Skeletal muscle cell (primary cell): ENCODE data around the gene PIGZ.

Source experiments
- DNase-seq: peaks from one replicate; pipeline ENCODE4 v3.0.0-alpha.2; 2010; ENCODE audit warnings: low read depth
- H3K4me3 ChIP-seq: 2 replicates; pipeline ENCODE4 v1.5.1; 2011; ENCODE audit warnings: low read depth, mild to moderate bottlenecking, control low read depth, low read length, moderate library complexity

PIGZ gene

GRCh38 chr3:196931828-196932587 is 36.6 kb downstream of the PIGZ start:
- no peak overlapping the region for H3K4me3 ChIP-seq
- no peak for DNase-seq

DNA sequence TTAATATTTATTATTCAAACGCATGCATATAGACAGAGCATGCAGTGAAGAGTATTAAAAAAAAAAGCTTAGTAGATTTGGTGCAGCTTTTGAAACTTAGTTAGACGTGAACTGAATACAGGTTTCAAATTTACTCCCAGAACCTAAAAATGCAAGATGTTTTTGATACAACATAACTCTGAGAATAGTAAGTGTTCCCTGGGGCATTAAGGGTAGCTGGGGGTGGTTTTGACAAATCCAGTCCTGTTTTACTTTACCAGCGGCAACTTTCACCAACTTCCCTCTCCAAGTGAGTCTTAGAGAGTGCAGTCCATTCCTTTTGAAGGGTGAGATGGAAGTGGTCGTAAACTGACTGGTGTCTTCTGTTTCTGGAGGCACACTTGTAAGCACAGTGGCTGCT is 37.5 kb downstream of the PIGZ start:
- DNase-seq: no peak
- no peak overlapping the region for H3K4me3 ChIP-seq

GRCh38 chr3:196927571-196928453 is 40.8 kb downstream of the PIGZ start:
- DNase-seq: no peak

GRCh38 chr3:196920733-196921132 is 47.9 kb downstream of the PIGZ start:
- no peak for DNase-seq
- no peak overlapping the region for H3K4me3 ChIP-seq

More at GRCh38 chr3:196927571-196928453, 40.8 kb downstream of the PIGZ start:
- H3K4me3 ChIP-seq: no peak overlapping the region

GRCh38 chr3:196918968-196919367 is 49.7 kb downstream of the PIGZ start:
- H3K4me3 ChIP-seq: no peak overlapping the region
- no peak for DNase-seq

GRCh38 chr3:196916995-196917394 is 51.6 kb downstream of the PIGZ start:
- DNase-seq: no peak
- no peak overlapping the region for H3K4me3 ChIP-seq

DNA sequence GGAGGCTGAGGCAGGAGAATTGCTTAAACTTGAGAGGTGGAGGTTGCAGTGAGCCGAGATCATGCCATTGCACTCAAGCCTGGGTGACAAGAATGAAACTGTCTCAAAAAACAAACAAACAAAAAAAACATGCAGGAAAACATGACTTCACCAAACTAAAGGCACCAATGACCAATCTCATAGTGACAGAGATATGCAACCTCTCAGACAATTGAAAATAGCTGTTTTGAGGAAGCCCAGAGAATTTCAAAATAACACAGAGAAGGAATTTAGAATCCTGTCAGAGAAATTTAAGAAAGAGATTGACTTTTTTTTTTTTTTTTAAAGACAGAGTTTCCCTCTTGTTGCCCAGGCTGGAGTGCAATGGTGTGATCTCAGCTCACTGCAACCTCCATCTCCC is 52.4 kb downstream of the PIGZ start:
- no peak for DNase-seq
- H3K4me3 ChIP-seq: no peak overlapping the region

- DNase-seq: no peak
- H3K4me3 ChIP-seq: no peak overlapping the region
Observed at GRCh38 chr3:196915375-196915774, 53.3 kb downstream of the PIGZ start.

DNA sequence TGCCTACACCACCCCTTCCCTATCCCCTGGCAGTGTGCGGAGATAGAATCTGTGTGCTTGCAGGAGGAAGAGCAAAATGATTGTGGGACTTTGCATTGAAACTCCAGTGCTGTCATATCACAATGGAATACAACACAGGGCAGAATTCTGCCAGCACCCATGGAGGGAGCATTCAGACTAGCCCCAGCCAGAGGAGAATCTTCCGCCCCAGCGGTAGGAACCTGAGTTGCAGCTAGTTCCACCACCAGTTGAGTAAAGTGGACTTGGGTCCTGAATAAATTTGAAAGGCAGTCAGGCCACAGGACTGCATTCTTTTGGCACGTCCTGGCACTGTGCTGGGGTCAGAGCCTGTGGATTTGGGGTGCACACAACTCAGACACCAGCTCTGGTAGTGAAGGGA is 53.8 kb downstream of the PIGZ start:
- H3K4me3 ChIP-seq: no peak overlapping the region
- DNase-seq: no peak

GRCh38 chr3:196903740-196904139 is 64.9 kb downstream of the PIGZ start:
- no peak for DNase-seq
- H3K4me3 ChIP-seq: no peak overlapping the region

DNA sequence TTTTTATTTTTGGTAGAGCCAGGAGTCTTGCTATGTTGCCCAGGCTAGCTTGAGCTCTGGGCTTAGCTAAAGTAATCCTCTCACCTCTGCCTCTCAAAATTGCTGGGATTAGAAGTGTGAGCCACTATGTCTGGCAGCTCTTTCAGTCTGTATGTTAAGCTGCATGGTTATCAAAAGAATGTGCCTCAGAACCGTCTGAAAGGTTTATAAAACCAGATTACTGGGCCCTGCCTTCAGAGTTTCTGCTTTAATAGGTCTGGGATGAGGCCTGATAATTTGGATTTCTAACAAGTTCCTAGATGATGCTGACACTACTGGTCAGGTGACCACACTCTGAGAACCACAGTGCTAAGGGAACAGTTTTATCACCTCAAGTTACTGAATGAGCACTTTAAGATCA is 66.3 kb downstream of the PIGZ start:
- H3K4me3 ChIP-seq: no peak overlapping the region
- DNase-seq: no peak

GRCh38 chr3:196901768-196902167 is 66.9 kb downstream of the PIGZ start:
- H3K4me3 ChIP-seq: no peak overlapping the region
- DNase-seq: no peak
